Stimulated activated CD4-positive, alpha-beta T cell treated with anti-CD3 and anti-CD28 coated beads, Interleukin-4, amount 100 ng/mL, for 4 hours (primary cell): ENCODE results near the gene FUNDC2.
A peak's percentile ranks its signal among the peaks of the same experiment; 100 is the strongest.

Experiments used
- DNase-seq, 2 experiments: peaks; one replicate each; pipeline ENCODE4 v3.0.0-alpha.2; 2020

Gene FUNDC2

GRCh38 chrX:155023907-155024833 is 2.5 kb upstream of the FUNDC2 start:
- no peak for DNase-seq

GRCh38 chrX:155026420-155026726 is 271 bp upstream of the FUNDC2 start:
- DNase-seq = no peak

DNA sequence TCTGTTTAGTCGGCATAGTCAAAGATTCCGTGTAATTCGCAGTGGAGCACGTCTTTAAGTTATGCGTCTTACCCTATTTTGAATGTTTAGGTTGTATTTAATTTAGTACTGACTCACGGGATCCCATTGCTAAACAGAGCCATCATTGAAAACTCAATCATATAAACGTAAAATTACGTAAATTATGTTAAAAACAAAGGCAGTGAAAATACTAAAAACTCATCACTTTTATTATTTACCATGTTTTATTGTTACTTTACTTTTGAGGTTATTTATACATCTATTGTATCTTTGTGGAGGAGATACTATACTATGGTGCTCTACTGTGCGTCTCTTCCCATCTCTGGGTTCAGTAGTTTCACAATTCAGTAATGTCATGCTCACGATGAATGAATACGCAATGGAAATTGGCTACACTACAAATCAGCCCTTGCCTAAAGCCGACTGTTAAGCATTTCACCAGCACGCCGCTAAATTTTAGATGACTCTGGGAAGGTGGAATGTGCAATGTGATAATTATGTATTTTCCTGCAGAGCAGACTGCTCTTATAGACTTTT is 944 bp downstream of the FUNDC2 start:
- DNase-seq = peak in 1 of 2 experiments; percentile 6

GRCh38 chrX:155028129-155028528 is 1.5 kb downstream of the FUNDC2 start:
- no peak for DNase-seq

DNA sequence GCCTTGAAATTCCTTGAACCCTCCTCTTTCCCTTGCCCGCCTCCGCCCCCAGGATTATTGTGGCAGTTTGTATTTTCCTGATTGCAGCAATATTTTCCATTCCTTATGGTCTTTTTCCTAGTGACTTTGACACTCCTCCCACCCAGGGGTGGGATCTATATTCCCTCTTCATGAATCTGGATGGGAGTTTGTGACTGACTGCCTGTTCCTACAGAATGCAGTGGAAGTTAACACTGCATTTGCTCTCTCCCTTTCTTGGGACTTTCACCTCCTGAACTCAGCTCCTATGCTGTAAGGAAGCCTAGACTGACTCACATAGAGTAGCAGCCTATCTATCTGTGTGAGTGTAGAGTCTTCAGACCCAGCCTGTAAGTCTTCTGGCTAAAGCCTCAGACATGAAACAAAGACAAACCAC is 2.2 kb downstream of the FUNDC2 start:
- DNase-seq = no peak

DNA sequence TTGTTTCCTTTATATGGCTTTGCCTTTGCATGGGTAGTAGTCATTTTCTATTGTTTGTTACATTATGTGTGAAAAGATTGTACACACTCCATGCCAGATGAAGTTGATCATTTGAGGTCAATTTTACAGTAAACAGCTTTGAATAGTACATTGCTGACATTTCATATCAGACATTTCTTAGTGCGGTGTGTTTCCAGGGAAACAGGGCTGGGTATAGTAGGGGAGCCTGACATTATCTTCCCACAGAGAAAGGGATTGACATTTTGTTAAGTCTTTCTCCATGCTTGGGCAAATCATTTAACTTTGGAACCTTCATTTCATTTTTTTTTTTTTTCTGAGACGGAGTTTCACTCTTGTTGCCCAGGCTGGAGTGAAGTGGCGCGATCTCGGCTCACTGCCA is 5.0 kb downstream of the FUNDC2 start:
- no peak for DNase-seq

DNA sequence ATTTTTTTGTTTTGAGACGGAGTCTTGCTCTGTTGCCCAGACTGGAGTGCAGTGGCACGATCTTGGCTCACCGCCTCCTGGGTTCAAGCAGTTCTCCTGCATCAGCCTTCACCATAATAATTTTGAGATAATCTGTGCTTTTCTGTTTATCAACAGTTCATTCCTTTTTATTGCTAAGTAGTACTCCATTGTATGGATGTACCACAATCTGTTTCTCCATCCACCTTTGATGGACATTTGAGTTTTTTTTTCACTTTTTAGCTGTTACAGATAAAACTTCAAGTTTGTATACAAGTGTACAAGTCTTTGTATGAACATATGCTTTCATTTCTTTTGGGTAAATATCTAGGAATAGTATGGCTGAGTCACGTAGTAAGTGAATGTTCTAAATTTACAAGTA is 9.0 kb downstream of the FUNDC2 start:
- no peak for DNase-seq

DNA sequence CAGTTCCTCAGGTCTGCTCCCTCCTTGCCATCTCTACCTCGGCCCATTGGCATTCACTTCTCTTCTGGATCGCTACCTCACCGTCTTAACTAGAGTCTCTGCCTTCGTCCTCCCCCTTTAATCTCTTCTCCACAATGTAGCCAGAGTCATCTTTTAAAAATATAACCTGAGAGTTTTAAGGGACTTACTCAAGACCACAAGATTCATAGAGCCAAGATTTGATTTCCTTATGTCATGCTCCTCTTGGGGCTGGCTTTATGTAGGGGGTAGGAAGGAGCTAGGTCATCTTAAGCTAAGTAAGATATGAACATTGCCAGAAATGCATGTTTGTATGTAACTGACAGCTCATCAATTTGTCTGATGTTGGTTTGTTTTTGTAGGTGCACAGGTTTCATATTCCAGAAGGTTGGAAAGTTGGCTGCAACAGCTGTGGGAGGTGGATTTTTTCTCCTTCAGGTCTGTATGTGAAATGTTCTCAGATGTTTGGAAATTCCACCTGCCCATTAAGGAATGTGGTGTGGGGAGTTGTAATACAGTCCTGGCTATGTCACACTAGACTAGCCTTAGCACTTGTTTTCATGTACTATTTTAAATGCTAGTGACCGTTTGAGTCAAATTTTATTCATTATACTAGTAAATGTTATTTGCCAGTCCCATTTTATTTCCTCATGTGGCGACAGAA is 19.6 kb downstream of the FUNDC2 start:
- no peak for DNase-seq

- no peak for DNase-seq
Observed at GRCh38 chrX:155046811-155047528, 20.3 kb downstream of the FUNDC2 start.

GRCh38 chrX:155048977-155049619 is 22.5 kb downstream of the FUNDC2 start:
- DNase-seq = no peak

DNA sequence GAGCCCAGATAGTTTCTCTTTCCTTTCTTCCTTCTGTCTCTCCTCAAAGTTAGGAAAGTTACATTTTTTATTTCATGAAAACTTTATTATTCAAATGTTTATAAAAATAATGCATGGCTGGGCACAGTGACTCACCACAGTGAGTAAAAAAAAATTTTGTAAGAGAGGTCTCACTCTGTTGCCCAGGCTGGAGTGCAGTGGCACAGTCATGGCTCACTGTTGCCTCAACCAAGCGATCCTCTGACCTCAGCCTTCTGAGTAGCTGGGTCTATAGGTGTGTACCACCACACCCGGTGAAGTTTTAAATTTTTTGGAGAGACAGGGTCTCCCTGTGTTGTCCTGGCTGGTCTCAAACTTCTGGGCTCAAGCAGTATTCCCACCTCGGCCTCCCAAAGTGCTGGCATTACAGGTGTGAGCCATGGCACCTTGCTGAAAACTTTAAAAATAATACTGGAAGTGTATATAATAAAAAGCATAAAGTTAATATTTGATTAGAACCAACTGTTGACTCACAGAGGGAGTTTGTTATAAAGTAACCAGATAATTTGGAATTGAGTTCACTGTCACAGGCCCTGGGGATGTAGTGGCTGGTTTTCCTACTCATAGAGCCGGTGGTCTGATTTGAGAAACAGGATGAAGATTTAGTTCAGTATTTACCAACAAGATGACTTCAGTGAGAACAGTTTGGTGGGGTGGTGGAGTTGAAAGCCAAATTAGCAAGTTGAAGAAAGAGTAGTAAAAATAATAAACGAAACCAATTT is 26.3 kb downstream of the FUNDC2 start:
- DNase-seq = no peak

- no peak for DNase-seq
Observed at GRCh38 chrX:155053656-155054055, 27.0 kb downstream of the FUNDC2 start.

GRCh38 chrX:155054255-155054654 is 27.6 kb downstream of the FUNDC2 start:
- no peak for DNase-seq

DNA sequence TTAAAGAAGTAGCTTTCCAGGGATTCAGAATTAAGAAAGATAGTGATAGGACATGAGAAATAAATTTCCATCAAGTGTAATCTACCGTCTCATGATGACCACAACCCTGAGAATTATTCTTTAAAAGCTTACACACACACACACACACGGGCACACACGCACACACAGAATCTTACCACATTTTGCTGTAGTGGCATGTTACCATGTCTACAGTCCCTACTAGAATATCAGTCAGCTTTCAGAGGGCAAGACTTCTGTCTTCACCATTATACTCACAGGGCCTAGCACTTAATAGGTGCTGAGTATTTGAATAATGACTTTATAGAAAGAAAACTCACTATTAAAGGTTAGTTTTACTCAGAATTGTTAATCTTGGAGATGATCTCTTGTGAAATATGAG is 28.9 kb downstream of the FUNDC2 start:
- no peak for DNase-seq

DNA sequence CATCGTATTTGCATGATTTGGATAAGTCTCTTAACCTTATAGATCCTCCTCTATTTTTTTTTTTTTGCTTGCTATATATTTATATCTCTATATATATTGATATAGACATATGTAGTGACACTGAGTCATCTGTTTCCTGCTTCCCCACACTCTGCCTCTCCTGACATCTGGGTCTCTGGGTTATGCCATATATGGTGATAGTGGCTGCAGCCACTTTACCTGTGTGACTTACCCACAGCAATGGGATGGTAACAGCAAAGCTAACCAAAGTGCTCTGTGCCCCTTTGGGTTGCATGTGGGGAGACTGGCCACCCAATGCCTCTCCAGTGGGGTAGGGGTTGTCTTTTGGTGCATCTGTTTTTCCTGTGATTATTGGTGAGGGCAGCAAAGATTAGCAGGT is 29.8 kb downstream of the FUNDC2 start:
- DNase-seq = no peak

GRCh38 chrX:155056877-155057792 is 30.5 kb downstream of the FUNDC2 start:
- peak; percentile 18 to 40 for DNase-seq

DNA sequence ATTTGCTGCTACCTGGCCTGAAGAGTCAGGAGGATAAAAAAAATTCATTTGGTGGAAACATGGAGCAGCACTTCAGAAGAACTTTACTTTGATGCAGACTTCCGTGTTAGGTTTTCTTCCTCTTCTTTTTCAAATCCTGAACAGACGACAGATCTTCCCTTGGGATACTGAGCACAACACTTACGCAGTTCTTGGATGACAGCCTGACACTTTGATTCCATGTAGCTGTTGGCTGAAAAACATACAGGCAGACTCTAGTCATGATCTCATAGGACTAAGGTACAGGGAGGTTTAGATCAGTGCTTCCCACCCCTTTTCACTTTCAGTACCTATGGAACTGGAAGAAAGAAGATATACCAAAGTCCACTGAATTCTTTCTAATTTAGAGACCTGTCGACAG is 35.1 kb downstream of the FUNDC2 start:
- no peak for DNase-seq

GRCh38 chrX:155065035-155065734 is 38.5 kb downstream of the FUNDC2 start:
- DNase-seq = no peak

DNA sequence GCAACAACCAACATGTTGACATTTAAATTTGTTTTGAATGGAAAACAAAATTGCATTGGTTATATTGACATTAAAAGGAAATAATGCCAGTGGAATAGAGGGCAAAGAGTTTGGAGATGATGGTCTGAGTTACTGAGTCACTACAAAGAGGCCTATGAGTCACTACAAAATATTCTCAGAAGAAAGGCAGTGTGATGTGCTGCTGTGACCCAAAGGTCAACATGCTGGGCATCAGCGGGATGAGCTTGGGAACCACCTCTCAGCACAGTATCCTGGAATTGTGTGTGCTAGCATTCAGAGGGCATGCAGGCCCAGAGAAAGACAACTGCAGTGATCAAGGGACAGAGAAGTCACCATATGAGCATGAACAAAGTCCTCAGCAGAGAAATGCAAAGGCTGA is 41.5 kb downstream of the FUNDC2 start:
- no peak for DNase-seq

DNA sequence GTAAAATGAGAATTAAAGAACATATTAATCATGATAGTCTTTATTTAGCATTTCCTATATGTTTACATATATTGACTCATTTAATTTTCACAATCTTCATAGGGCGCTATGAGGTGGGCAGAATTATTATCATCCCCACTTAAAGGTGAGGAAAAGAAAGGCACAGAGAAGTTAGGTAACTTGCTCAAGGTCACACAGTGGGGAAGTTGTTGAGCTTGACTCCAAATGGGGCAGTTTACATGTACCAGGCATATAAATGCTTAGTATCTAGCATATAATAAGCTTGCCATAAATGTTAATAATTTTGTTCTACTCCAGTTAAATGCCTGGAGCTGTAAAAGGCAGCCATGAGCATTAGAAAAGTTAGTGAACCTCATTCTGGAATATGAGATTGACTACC is 42.8 kb downstream of the FUNDC2 start:
- no peak for DNase-seq
